Hypothalamus (tissue), 51 donors: ENCODE measurements around the gene LRMDA.
"Not testable (repeated sequence)": the region's sequence is repeated elsewhere in the genome, so short reads cannot be mapped to it uniquely, and the experiment has no call there.

ENCODE experiments used
- DNase-seq, 51 donors: peaks; one replicate each; lab custom pipeline; 2025; lab: John Stamatoyannopoulos, UW

The LRMDA gene

DNA sequence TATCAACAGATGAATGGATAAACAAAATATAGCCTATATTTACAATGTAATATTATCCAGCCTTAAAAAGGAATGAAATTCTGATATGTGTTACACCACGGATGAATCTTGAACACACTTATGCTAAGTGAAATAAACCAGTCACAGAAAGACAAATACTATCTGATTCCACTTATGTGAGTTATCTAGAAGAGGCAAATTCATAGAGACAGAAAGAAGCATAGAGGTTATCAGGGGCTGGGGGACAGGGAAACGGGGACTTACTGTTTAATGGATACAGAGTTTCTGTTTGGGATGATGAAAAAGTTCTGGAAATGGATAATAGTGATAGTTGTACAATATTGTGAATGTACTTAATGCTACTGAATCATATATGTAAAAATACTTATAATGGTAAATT is 329.9 kb downstream of the LRMDA start:
- DNase-seq, result no peak

DNA sequence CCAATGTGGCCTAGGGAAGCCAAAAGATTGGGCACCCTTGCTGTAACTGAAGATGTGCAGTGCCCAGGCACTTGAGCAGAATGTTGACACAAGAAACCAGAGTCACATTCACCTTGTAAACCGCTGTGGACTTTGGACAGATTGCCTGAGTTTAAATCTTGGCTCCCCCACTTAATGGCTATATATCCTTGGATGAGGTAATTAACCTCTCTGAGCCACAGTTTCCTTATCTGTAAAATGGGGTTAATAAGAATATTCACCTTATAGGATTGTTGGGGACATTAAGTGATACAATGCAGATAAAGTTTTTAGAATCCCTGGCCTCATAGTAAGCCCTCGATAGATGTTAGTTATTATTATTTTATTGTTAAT is 331.0 kb downstream of the LRMDA start:
- DNase-seq, result no peak

DNA sequence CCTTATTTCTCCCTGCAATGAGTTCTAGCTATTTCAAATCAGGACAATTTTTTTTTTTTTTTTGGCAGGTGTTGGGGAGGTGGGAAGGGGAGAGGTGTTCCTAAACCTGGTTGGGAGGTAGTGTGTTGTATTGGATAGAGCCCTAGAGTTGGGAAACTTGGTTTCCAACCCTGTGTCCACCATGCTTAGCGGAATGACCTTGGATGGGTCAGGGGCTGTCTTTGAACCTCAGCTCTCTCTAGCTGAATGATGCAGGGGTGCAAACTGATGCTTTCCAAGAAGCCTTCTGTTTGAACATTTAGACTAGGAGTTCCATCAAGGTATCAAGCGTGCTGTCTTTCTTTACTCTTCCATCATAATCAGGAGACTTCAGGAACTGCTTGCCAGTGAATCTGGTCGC is 332.2 kb downstream of the LRMDA start:
- DNase-seq, result no peak

- no peak for DNase-seq
Observed at GRCh38 chr10:75764974-75765788, 333.8 kb downstream of the LRMDA start.

- DNase-seq, result no peak
Observed at GRCh38 chr10:75765789-75766096, 334.3 kb downstream of the LRMDA start.

- DNase-seq, result no peak
Observed at GRCh38 chr10:75766106-75766505, 334.7 kb downstream of the LRMDA start.

DNA sequence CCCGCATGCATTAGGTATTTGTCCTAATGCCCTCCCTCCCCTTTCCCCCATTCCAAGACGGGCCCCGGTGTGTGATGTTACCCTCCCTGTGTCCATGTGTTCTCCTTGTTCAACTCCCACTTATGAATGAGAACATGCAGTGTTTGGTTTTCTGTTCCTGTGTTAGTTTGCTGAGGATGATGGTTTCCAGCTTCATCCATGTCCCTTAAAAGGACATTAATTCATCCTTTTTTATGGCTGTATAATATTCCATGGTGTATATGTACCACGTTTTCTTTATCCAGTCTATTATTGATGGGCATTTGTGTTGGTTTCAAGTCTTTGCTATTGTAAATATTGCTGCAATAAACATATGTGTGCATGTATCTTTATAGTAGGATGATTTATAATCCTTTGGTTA is 335.3 kb downstream of the LRMDA start:
- DNase-seq, result not testable (repeated sequence)

DNA sequence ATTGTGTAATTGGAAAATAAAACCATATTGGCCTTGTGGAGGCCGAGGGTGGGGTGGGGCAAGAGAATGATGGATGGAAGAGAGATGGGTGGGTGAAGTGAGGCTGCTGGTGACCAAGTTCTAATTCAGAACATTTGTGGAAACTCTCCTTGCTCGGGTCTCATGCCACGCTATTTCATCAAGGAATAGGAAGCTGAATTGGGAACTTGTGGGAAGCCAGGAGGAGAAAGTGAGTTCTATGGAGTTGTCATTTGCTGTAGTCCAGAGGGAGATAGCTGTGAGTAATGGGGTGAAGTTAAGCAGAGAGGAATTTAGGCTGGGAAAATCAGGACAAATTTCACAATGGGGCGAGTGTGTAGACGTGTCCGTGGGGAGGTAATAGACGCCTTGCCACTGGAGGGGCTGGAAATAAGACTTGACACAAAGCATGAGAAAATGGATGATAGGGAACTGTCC is 339.2 kb downstream of the LRMDA start:
- DNase-seq, result no peak

GRCh38 chr10:75771606-75772005 is 340.2 kb downstream of the LRMDA start:
- DNase-seq, result no peak

DNA sequence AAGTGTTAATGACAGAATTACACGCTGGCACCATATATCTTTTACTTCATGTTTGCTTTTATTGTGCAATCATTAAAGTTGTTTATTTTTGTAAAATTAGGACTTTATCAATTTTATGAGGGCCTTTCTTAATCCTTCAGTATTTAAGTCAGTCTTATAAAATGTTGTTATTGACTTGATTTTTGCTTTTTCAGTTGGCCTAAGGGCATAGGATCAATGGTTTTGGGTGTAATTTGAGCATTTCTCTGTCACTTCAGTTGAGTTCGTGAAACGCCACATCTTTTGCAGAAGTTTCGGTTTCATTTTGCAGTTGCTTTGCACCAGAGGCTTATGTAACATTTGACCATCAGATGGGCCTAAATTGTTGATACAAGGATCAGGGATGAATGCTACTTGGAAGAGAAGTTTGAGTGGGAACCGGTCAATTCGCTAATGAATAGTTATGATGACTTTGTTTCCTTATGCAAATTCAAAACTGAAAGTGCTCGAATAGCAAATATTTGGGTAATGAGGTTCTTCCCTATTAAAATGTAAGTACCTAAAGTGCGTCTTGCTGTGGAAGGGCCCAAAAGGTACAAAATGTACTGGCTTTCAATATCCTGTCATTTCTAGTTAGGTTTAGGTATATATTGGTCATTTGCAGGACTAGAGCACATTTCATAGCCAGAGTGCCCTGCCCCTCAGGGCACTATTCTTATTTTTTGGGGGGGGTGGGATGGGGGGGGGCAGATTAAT is 340.9 kb downstream of the LRMDA start:
- DNase-seq, result no peak

DNA sequence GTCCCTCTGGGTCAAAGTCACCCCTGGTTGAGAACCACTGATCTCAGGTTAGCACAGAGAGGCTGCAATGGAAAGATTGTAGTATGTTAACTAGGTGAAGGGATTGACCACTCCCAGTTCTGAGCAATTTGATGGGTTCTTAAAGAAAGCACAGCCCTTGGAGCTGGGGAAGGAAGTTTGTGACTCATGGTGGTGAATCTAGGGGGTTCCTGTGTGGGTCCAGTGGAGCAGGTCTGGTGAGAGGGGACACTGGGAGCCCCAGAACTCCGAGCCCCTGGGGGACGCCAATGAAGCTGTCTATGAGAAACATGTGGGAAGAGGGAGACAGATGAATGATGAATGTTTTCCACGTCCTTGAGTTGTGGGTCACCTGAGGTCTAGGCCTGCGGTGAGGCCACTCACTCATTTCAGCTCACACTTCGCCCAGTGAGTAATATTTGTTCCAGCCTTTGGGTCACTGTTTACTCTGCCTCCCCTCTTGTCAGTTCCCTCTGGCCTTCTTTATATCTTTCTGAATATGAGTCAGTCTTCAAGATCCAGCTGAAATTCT is 341.9 kb downstream of the LRMDA start:
- no peak for DNase-seq

GRCh38 chr10:75773813-75774782 is 342.7 kb downstream of the LRMDA start:
- DNase-seq, result no peak

GRCh38 chr10:75774783-75775490 is 343.5 kb downstream of the LRMDA start:
- DNase-seq, result no peak

GRCh38 chr10:75776738-75777504 is 345.5 kb downstream of the LRMDA start:
- no peak for DNase-seq

DNA sequence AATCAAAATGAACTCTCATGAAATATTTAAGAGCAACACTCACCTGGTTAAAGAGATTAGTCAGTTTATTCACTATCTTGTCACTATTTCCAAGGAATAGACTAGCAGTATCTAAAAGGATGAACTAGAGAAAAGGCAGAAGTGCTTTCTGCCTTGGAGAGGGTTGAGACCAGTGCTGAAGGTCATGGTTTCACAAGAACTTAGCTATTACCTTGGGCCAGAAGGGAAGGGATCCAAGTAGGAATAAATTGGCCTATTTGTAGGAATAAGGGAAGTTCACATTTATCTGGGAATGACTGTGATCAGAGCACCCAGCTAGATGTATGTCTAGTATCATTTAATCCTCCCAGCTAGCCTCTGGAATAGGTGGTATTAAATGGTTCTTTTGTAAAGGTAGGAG is 347.2 kb downstream of the LRMDA start:
- DNase-seq, result no peak

- DNase-seq, result no peak
Observed at GRCh38 chr10:75779276-75779675, 347.9 kb downstream of the LRMDA start.

DNA sequence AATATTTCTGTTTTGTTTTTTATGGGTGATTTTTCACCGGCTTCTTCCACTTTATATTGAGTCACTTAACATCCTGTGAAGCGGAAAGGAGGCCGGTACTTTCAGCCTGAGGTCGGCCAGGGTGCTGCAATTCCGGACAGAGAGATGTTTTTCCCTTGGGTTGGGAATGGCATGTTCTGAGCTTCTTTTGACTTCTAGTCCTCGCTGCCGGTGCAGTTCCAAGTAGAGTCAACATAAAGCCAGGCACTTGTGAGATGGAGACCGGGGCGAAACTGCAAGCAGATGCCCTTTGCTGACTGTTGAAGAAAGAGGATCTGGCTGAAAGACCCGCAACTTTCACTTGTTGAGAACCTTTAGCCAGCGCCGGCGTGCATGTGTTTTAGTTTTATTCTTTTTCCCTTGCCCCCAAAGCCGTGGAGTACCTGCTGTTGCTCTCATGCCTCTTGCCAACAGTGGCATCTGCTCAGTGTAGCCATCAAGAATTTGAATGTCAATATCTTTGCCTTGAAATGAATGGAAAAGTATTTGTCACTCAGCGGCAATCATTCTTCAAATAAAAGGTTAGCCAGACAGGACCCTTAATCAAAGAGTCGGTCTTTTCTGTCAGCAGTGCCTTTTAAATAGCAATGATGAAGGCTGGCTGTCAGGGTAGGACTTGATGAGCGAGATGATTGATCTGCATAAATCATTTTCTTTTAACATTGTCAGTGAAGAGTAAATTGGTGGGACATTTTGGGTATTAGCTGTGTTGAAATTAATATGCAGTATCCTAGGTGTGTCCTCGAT is 351.2 kb downstream of the LRMDA start:
- peak in 6 of 51 donors; percentile 4 to 45 (median 10) for DNase-seq

GRCh38 chr10:75788394-75789205 is 357.2 kb downstream of the LRMDA start:
- DNase-seq, result peak in 14 of 51 donors; percentile 7 to 63 (median 25)
